AG04449 (cell line): ENCODE results near the gene ARPC1A.

Experiments used
- CTCF ChIA-PET: fragments of 350-600 bp; formaldehyde crosslinking; extraction: SDS; loops from one replicate; lab custom pipeline; 2021; ENCODE audit warnings: antibody characterized with exemption; lab: Yijun Ruan, JAX
- POLR2A ChIA-PET: fragments of 400-600, 350-600 bp; formaldehyde crosslinking; extraction: SDS; loops from one replicate; lab custom pipeline; 2020; ENCODE audit warnings: antibody characterized with exemption, inconsistent platforms; lab: Yijun Ruan, JAX
- DNase-seq: peaks from one replicate; pipeline ENCODE4 v3.0.0-alpha.2; 2010; ENCODE audit warnings: low read depth, low spot score
- H3K4me3 ChIP-seq: 2 replicates; pipeline ENCODE4 v1.5.1; 2011; ENCODE audit warnings: low read depth, mild to moderate bottlenecking, control low read depth, low read length
- CTCF ChIP-seq: IDR thresholded peaks from one replicate; pipeline ENCODE4 v1.5.1; 2011; ENCODE audit warnings: mild to moderate bottlenecking, moderate library complexity, low read length, control low read depth, inconsistent platforms; ENCODE audit not compliant: insufficient read depth; ENCODE audit errors: missing control alignments

The ARPC1A gene

GRCh38 chr7:99369767-99370391, 44.2 kb downstream of the ARPC1A start:
- CTCF ChIA-PET = no interaction called here
- no peak for TF ChIP-seq CTCF
- no peak for DNase-seq
- POLR2A ChIA-PET = no interaction called here
- H3K4me3 ChIP-seq = no peak overlapping the region

GRCh38 chr7:99371376-99371920, 45.8 kb downstream of the ARPC1A start:
- TF ChIP-seq CTCF = no peak
- no peak overlapping the region for H3K4me3 ChIP-seq
- ChIA-PET POLR2A (no interaction called here), CTCF (no interaction called here)
- DNase-seq = no peak

DNA sequence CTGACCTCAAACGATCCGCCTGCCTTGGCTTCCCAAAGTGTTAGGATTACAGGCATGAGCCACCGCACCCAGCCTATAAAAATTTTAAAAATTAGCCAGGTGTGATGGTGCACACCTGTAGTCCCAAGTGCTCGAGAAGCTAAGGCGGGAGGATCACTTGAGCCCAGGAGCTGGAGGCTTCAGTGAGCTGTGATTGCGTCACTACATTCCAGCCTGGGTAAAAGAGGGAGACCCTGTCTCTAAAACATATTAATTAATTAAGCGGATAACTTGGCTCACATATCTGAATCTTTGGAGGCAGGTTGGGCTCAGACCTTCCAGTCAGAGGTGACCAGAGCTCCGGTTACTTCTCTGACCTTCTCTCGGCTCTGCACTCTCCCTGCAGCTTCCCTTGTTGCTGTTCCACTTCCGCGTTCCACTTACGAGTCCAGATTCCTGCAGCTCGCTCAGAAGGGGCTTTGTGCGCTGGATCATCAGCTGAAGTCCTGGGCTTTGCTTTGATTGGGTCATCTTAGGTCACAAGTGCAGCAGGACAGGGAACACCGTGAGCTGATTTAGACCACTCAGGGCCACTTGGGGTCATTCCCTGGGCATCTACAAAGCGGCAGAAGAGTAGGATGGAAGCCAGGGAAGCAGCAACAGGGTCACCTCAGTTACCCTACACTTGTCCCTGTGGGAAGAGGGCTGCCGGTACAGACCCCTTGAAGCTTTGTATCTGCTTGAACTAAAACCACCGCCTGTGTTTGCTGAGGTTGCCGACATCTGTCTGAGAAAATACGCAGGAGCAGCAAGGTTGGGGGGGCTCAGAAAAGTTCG, 46.8 kb downstream of the ARPC1A start:
- DNase-seq = no peak
- no peak overlapping the region for H3K4me3 ChIP-seq
- CTCF ChIA-PET = no interaction called here
- no peak for TF ChIP-seq CTCF
- POLR2A ChIA-PET = interaction anchor here (1.4 kb wide), 1 partner anchor 36 kb away, joined by 5 read pairs; the partner anchor contains the start of genes BUD31 and PDAP1

DNA sequence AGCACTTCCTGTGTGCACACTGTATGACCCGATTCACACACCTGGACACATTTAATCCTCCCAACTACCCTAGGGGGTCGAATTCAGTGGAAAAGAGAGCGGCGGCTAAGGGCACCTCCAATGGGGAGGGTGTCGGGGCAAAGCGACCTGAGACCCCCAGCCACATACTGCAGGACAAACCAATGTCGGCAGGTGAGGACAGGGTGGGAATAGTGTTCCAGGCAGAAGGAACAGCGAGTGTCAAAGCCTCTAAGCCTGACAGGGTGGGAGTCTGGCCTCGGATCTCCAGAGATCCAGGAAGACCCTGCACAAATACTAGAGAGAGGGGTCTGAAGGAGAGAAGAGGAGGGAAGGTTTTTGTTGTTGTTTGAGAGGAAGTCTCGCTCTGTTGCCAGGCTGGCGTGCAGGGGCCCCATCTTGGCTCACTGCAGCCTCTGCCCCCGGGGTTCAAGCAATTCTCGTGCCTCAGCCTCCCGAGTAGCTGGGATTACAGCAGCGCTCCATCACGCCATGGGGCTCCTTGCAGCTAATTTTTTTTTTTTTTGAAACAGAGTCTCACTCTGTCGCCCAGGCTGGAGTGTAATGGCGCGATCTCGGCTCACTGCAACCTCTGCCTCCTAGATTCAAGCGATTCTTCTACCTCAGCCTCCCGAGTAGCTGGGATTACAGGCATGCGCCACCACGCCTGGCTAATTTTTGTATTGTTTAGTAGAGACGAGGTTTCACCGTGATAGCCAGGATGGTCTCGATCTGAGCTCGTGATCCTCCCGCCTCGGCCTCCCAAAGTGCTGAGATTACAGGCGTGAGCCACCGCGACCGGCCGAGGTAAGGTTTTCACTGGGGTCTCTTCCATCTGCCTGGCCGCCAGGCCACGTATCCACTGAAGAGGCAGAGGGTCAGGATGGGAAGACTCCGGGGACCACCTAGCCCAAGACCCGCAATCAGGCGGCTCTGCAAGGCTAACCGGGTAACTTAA, 47.7 kb downstream of the ARPC1A start:
- CTCF ChIA-PET = interaction anchor here (1.4 kb wide), 1 partner anchor 9 kb away, joined by 4 read pairs; no protein-coding TSS in a partner anchor
- no peak overlapping the region for H3K4me3 ChIP-seq
- POLR2A ChIA-PET = interaction anchor here (1.4 kb wide), 1 partner anchor 35 kb away, joined by 5 read pairs; the partner anchor contains the start of genes BUD31 and PDAP1

More for the DNA sequence above, 47.7 kb downstream of the ARPC1A start:
- TF ChIP-seq CTCF = no peak
- DNase-seq = no peak
